Fibroblast of lung (primary cell): ENCODE results near the gene LPP. TPM values are rescaled to one million over a fixed set of nuclear protein-coding genes. Genes with fewer than 3 reads are reported as not detected.

Experiments used
- DNase-seq, 2 donors: peaks; one replicate each; pipeline versions ENCODE4 v3.0.0 to v3.0.0-alpha.2; 2010; ENCODE audit warnings: low read depth in 2 of 2
- H2AFZ ChIP-seq: 2 replicates; pipeline ENCODE4 v1.5.1; 2012; ENCODE audit warnings: low read length, control low read depth, inconsistent platforms
- H3K27ac ChIP-seq: 2 replicates; pipeline ENCODE4 v1.5.1; 2011; ENCODE audit warnings: low read length, control low read depth; ENCODE audit not compliant: insufficient read depth
- H3K27me3 ChIP-seq: 2 replicates; pipeline ENCODE4 v1.5.1; 2011; ENCODE audit warnings: mild to moderate bottlenecking, low read length; ENCODE audit not compliant: control insufficient read depth, insufficient read depth
- H3K36me3 ChIP-seq: 2 replicates; pipeline ENCODE4 v1.5.1; 2011; ENCODE audit warnings: low read length; ENCODE audit not compliant: control insufficient read depth, insufficient read depth
- H3K4me1 ChIP-seq: 2 replicates; pipeline ENCODE4 v1.5.1; 2011; ENCODE audit warnings: low read length; ENCODE audit not compliant: control insufficient read depth, insufficient read depth; ENCODE audit errors: extremely low read depth
- H3K4me2 ChIP-seq: 2 replicates; pipeline ENCODE4 v1.5.1; 2011; ENCODE audit warnings: low read length, control low read depth; ENCODE audit not compliant: insufficient read depth; ENCODE audit errors: extremely low read depth
- H3K4me3 ChIP-seq, 4 experiments: fragments of 200-600 bp in 1 of 4; sonication (generic) in 1 of 4; replicated peaks in 1 of 4; 2 replicates each; pipeline ENCODE4 v1.5.1; 2011 to 2016; ENCODE audit warnings: low read length in 4 of 4, low read depth in 3 of 4, mild to moderate bottlenecking in 3 of 4, control low read depth in 2 of 4, inconsistent platforms in 1 of 4, mixed read lengths in 1 of 4; ENCODE audit not compliant: insufficient read depth in 1 of 4; ENCODE audit errors: control extremely low read depth in 1 of 4
- H3K79me2 ChIP-seq: 2 replicates; pipeline ENCODE4 v1.5.1; 2012; ENCODE audit warnings: mild to moderate bottlenecking, low read length, inconsistent platforms; ENCODE audit not compliant: control insufficient read depth, insufficient read depth
- H3K9ac ChIP-seq: 2 replicates; pipeline ENCODE4 v1.5.1; 2011; ENCODE audit warnings: mild to moderate bottlenecking, low read length, control low read depth; ENCODE audit not compliant: insufficient read depth
- H3K9me3 ChIP-seq: 2 replicates; pipeline ENCODE4 v1.5.1; 2012; ENCODE audit warnings: low read depth, low read length; ENCODE audit not compliant: control insufficient read depth, insufficient read depth
- H4K20me1 ChIP-seq: 2 replicates; pipeline ENCODE4 v1.5.1; 2011; ENCODE audit warnings: low read length; ENCODE audit not compliant: control insufficient read depth, insufficient read depth; ENCODE audit errors: extremely low read depth
- EZH2 ChIP-seq: IDR thresholded peaks from 2 replicates; pipeline ENCODE4 v1.5.1; 2012; ENCODE audit warnings: low read length, control low read depth, mild to moderate bottlenecking; ENCODE audit errors: missing control alignments
- polyA plus RNA-seq, 2 donors: library from polyadenylated mRNA; depleted of rRNA in 1 of 2; stranded (reverse) in 1 of 2; unstranded in 1 of 2; fragments of >200 nt; gene quantifications; 2 replicates each; pipeline ENCODE4 v1.2.1, GENCODE V29; 2011 to 2012; ENCODE audit warnings: missing spikeins in 1 of 2
- total RNA-seq: library from RNA; depleted of rRNA; stranded (reverse); fragments of >200 nt; gene quantifications from 2 replicates; pipeline ENCODE4 v1.2.1, GENCODE V29; 2014
- TF ChIP-seq, protein P1 (sequence below), 2 donors: IDR thresholded peaks in 1 of 2; conservative IDR thresholded peaks in 1 of 2; 1 replicate in 1 of 2; 2 replicates in 1 of 2; pipeline ENCODE4 v1.5.1; 2011 to 2012; ENCODE audit warnings: low read length in 2 of 2, control low read depth in 1 of 2, inconsistent platforms in 1 of 2, low read depth in 1 of 2, mild to moderate bottlenecking in 1 of 2

The LPP gene
- total and polyA plus RNA-seq, 2 donors (not counting 1 experiment from before 2014, with no cell fraction given): 69.0 to 124 TPM

DNA sequence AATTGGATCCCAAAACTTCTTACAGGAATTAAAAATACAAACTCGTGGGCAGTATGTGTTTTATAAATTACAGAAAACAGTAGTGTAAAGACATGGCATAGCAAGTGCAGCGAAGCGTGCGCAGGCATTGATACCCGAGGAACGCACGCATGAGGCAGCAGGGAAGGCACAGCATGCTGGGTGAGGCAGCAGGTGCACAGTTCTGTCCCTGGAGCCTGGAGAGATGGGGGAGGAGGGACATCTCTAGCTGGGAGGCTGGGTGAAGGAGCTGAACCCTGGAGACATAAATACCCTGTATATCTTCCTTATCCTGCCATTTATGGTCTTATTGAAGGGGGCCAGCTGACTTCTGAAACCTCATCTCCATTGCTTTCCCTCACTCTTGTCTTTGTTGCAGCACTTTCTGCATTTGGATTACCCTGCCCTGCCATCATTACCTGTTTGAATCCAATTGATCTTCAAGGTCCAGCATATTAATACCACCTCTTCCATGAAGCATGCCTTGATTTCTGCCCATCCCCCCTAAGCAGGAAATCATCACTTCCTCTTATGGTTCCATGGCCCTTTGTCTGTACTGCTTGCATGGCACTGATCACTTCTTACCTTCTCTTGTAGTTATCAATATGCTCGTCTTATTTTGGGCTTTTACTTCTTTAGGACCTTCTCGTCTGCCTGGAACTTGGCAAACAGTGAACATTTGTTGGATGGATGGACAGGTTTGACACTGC, 20.5 kb downstream of the LPP start:
- peaks cover 13% of the 10 kb centered on the region for H3K4me1 ChIP-seq
- no peak overlapping the region for H3K9ac ChIP-seq
- peaks cover 60% of the 10 kb centered on the region for H3K79me2 ChIP-seq
- no peaks in the 10 kb centered on the region for H3K9me3 ChIP-seq
- H3K27me3 ChIP-seq: no peaks in the 10 kb centered on the region
- H3K4me3 ChIP-seq: no peak overlapping the region
- peaks cover 2% of the 10 kb centered on the region for H4K20me1 ChIP-seq
- H3K27ac ChIP-seq: no peak overlapping the region
- no peak overlapping the region for H3K4me2 ChIP-seq
- no peaks in the 10 kb centered on the region for H3K36me3 ChIP-seq
- no peak for DNase-seq
- no peak overlapping the region for H2AFZ ChIP-seq
- TF ChIP-seq, protein P1, sequence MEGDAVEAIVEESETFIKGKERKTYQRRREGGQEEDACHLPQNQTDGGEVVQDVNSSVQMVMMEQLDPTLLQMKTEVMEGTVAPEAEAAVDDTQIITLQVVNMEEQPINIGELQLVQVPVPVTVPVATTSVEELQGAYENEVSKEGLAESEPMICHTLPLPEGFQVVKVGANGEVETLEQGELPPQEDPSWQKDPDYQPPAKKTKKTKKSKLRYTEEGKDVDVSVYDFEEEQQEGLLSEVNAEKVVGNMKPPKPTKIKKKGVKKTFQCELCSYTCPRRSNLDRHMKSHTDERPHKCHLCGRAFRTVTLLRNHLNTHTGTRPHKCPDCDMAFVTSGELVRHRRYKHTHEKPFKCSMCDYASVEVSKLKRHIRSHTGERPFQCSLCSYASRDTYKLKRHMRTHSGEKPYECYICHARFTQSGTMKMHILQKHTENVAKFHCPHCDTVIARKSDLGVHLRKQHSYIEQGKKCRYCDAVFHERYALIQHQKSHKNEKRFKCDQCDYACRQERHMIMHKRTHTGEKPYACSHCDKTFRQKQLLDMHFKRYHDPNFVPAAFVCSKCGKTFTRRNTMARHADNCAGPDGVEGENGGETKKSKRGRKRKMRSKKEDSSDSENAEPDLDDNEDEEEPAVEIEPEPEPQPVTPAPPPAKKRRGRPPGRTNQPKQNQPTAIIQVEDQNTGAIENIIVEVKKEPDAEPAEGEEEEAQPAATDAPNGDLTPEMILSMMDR (conservative IDR thresholded peaks at IDR 0.05 in 1 of 2, IDR thresholded peaks at IDR 0.05 in 1 of 2; ENCODE audit: low read depth in 1 of 2, low read length in 2 of 2): no peak
- TF ChIP-seq EZH2: no peak

DNA sequence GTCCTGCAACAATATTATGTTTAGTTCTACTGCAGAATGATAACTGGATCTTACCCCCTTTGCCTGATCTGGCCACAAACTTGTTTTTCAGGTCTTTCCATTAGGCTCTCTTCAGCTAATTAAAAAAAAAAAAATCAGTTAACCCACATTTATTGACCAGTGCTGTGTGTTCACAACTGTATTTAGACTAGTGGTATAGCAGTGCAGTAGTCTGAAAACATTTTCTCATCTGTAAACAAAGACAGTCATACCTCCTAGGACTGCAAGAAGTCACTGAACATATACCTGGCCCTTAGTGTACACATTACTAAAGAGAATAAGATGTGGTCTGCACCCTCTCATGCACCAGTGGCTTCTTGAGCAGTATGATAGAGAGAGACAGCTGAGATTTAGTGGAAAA, 22.5 kb downstream of the LPP start:
- peaks cover 2% of the 10 kb centered on the region for H4K20me1 ChIP-seq

DNA sequence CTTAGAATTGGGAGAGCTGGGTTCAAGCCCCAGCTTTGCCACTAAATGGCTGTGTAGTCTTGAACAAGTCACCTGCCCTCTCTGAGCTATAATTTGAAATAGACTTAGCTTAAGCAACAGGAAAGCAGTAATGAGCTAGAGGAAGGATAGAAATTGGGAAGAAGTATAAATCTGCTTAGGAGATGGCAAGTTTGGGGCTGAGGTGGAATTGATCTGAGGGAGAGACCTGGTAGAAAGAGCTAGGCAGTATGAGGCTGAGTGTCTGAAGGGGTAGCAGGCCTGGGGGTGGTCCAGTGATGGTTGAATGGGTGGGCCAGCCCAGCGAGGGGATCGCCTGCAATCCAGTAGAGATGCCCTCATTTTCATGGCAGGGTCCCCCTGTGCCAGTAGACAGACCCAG, 22.9 kb downstream of the LPP start:
- Histone ChIP-seq H4K20me1 (peaks cover 2% of the 10 kb centered on the region), H3K4me1 (peaks cover 19% of the 10 kb centered on the region), H3K4me2 (no peak overlapping the region), H3K27me3 (no peaks in the 10 kb centered on the region), H3K9ac (no peak overlapping the region), H2AFZ (no peak overlapping the region), H3K9me3 (no peaks in the 10 kb centered on the region), H3K79me2 (peaks cover 54% of the 10 kb centered on the region), H3K4me3 (no peak overlapping the region), H3K36me3 (no peaks in the 10 kb centered on the region), H3K27ac (no peak overlapping the region)
- no peak for DNase-seq
- no peak for TF ChIP-seq EZH2
- TF ChIP-seq, protein P1 (conservative IDR thresholded peaks at IDR 0.05 in 1 of 2, IDR thresholded peaks at IDR 0.05 in 1 of 2; ENCODE audit: low read depth in 1 of 2, low read length in 2 of 2): no peak

More for the DNA sequence above, 22.5 kb downstream of the LPP start:
- no peak for DNase-seq
- H3K4me2 ChIP-seq: no peak overlapping the region
- no peaks in the 10 kb centered on the region for H3K9me3 ChIP-seq
- no peak overlapping the region for H3K4me3 ChIP-seq
- H3K79me2 ChIP-seq: peaks cover 55% of the 10 kb centered on the region
- no peaks in the 10 kb centered on the region for H3K36me3 ChIP-seq
- TF ChIP-seq EZH2: no peak
- TF ChIP-seq, protein P1 (conservative IDR thresholded peaks at IDR 0.05 in 1 of 2, IDR thresholded peaks at IDR 0.05 in 1 of 2; ENCODE audit: low read depth in 1 of 2, low read length in 2 of 2): no peak
- H3K27me3 ChIP-seq: no peaks in the 10 kb centered on the region
- no peak overlapping the region for H3K9ac ChIP-seq
- H3K27ac ChIP-seq: no peak overlapping the region
- peaks cover 19% of the 10 kb centered on the region for H3K4me1 ChIP-seq
- H2AFZ ChIP-seq: no peak overlapping the region
